Activated effector memory CD4-positive, alpha-beta T cell treated with anti-CD3 and anti-CD28 coated beads, Interleukin-2, amount 50 U/mL, for 16 hours (primary cell): ENCODE measurements around the gene CKB.
A peak's percentile ranks its signal among the peaks of the same experiment; 100 is the strongest.

Experiments
- DNase-seq: peaks from one replicate; pipeline ENCODE4 v3.0.0-alpha.2; 2020

CKB gene

DNA sequence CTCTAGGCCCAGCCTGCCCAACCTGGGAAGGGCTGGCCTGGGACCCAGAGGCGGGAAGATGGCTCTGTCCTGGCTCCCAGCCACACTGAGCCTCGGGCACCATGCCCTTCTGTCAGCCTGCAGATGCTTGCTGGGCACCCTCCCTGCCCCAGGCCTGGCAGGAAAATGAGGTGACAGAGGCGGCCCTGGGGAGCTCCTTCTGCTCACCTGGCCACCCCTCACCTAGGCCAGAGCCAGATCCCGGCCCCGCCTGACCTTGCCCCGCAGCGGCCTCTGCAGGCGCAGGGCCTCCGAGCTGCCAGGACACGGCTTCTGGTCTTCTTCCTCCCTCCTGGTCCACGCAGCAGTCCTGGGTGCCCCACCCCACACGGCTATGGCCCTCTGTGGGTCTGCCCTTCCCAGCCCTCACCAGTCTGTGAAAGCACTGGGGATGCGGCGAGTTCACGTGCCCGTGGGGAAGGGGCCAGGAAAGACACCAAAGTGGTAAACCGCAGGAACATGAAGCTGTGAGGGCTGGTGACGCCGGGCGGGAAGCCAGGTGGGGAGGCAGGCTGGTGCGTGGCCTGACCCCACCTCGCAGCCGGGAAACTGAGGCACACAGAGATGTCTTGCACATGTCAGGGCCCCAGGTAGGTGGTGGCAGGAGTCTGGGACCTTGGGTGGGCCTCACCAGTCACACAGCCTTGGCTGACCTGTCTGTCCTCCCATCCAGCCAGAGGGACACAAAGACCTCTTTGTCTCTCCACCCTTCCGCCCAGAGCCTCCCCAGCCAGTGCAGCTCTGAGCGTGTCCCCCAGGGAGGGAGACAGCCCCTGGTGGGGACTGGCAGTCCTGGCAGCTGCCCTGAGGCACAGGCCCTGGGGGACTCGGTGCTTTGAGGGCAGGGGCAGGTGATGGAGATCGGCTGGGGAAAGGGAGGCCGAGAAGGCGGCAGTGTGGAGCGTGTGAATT, 27.0 kb upstream of the CKB start:
- DNase-seq: no peak

DNA sequence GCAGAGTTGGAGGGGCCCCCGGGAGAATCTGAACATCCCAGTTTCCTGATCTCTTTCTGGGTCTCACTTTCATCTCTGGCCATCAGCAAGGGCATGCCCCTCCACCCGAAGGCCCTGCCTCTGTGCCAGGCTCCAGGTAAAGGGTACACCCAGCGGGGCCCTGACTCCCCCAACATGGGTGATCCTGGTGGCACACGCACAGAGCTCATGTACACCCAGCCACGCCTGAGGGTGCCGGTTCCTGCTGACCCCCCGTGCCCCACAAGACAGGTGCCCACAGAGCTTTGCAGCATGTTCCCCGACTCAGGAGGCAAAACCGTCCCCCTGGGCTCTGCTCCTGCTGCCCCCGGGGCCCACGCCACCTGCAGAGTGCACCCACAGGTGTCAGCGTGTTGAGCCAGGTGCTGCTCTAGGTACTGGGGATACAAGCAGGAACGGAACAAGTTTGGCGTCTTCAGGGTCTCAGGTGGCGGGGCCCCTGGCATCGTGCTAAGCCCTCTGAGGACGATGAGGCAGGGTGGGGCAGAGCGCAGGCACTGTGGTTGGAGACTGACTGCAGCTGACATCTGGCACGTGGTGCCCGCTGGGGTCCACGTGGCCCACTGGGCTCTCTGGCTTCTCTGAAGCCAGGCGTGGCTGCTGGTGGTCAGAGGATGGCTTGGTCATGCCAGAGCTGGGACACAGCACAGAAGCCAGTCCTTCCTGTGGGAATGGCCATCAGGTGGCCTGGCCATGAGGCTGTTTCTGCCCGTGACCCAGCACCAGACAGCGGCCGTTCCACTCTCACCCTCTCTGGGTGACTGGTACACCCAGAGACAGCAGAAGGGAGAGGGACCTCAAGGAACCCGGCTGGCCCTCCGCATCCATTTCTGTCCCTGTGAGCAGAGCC, 26.1 kb upstream of the CKB start:
- no peak for DNase-seq

DNA sequence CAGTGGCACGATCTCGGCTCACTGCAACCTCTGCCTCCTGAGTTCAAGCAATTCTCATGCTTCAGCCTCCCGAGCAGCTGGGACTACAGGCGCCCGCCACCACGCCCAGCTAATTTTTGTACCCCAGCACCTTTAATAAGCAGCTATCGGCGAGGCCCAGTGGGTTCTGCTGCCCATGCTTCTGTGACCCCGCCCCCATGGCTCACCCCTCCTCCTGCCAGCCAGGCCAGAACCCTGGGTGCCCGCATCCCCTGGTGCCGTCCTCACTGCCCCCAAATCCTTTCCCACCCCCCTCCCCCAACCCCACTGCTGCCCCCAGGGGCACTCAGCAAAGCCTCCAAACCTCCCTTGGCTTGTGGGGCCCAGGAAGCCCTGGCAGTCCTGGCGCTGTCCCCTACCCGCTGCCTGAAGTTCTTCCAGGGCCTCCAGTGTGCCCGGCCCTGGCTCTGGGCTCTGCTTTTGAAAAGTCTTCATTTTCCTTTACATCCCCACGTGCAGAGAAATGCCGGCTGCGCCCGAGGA, 25.4 kb upstream of the CKB start:
- no peak for DNase-seq

DNA sequence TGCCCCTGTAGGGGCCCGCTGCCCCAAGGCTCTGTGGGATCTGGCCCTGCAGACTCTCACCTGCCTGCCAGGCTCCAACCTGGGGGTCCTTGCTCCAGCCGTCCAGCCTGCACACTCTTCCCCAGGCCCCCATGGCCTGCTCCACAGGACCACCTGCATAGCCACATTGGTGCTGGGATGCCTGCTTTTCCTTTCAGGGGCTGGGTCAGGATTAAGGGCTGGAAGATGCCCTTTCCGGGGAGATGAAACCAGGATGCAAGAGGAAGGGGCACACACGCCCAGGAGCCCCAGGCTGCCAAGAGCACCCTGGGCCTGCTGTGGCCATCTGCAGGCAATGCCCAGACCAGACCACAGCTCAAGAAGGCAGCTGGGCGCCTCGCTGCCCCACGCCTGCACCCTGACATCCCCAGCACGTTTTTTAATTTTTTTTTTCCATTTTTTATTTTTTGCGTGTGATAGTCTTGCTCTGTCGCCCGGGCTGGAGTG, 24.9 kb upstream of the CKB start:
- no peak for DNase-seq

DNA sequence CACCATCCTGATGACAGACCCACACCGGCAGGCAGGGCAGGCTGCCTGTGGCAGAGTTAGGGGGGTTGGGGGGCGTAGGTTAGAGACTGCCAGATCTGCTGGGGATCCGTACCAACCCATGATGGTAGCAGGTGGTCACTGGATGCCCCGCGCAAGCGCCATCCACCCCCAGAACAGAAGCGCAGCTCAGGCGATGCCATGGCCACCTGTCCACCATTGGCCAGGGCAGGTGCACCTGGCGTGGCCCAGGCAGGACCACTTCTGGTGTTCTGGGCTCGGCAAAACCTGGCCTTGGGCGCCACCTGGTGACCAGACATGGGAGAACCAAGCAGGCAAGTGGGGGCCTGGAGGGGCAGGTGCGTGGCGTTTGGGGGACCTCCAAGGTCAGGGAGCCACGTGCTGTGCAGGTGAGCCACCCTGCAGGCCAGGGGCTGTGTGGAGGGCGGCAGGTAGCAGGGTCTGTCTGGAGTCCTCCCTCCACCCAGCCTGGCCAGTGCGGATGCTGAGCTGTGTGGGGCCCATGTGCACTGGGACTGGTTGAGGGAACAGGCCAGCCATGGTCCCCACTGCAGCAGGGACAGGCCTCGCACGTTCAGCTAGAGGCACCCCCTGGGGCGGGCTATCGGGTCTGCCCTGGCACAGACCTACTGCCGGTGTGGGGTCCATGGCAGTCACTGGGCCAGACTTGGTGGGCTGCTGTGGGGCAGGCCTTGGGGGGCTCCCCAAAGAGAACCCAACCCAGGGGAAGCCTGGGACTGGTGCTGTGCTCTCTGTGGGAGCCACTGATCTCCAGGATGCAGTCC, 24.2 kb upstream of the CKB start:
- peak; percentile 92 for DNase-seq

DNA sequence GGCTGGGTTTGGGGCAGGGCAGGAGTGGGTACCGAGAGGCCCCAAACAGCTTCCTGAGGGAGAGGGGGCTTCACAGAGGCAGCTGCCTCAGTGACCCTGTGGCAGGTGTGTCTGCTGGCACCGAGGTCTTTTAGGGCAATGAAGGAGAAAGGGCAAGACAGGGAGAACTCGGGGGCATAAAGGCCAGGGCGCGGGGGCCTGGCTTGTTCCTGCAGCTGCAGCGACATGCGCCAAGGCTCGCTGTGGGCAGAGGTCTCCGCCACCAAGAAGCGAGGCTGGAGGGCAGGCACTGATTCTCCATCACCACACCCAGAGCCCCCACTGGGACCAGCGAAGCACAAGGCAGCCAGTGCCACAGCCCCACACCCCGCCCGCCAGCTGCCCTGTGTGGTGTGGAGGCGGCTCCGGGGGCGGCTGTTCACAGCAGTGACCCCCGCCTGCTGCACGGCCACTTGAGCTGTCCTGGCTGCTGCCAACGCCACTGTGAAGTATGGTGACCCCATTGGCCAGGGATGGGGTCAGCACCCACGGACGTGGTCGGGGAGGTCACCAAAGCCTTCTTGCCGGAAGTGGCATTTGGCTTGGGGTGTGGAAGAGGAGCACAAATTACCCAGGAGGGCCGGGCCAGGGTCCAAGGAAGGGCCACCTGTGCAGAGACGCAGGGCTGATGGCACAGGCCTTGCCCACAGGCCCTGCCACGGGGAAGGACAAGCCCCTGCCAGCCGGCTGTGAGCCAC, 23.5 kb upstream of the CKB start:
- no peak for DNase-seq

DNA sequence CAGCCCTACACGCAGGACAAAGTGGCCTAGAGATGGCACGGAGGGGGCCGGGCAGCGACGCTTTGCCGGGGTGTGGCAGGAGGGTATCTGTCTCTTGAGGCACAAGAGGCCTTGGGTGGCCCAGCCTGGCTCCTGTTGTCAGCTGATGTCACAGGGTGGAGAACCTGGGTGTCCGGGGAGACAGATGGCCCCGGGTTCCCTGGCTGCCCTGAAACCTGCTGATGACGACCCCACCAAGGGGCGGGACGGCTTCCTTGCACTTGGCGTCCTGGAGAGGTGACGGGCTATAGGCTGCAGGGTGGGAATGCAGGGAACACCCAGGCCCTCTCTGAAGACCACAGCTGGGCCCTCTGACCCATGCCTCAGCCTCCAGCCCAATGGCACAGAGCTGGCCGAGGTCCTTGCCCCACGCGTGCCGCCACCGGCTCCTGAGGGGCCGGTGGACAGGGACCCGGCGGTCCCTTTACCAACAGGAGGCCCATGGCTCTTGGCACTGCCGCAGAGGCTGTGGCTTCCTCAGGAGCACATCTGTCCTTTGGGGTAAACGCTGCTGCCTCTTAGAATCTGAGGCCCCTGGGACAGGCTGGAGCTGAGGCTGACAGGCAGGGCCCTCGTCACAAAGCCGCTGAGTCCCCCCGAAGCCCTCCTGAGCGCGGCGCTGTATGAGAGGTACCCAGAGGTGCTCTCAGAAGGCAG, 22.7 kb upstream of the CKB start:
- DNase-seq: no peak

DNA sequence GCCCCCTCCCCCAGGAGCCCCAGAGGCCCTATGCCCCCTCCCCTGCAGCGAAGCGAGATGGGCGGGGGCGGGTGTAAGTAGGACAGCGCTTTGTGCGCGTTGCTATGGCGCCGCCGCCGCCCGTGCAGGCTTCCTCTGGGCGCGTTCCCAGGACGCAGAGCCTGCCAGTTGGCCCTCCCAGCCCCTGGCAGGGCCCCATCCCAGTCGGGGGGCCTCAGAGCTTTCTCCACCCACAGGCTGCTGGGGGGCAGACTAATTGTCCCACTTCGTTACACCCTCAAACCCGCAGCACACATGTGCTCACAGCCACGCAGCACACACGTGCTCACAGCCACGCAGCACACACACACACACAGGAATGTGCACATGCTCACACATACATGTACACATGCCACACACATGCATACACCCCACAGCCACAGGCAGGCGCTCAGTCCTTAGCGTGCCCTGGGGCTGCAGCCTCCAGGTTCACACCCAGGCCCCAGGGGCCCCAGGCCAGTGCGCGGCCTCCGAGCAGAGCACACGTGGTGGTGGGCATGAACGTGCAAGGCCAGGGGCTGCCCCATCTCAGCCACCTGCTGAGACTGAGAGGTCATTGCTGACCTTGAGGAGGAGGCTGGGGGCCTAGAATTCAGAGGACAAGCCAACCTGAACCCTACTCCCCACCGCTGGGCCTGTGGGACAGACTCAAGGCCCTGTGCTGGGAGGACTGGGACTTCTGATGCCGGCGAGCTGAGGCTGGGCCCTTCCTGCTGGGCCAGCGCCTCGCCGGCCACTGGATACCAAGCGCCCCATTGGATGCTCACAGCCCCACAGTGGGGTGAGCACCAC, 22.0 kb upstream of the CKB start:
- DNase-seq: no peak

DNA sequence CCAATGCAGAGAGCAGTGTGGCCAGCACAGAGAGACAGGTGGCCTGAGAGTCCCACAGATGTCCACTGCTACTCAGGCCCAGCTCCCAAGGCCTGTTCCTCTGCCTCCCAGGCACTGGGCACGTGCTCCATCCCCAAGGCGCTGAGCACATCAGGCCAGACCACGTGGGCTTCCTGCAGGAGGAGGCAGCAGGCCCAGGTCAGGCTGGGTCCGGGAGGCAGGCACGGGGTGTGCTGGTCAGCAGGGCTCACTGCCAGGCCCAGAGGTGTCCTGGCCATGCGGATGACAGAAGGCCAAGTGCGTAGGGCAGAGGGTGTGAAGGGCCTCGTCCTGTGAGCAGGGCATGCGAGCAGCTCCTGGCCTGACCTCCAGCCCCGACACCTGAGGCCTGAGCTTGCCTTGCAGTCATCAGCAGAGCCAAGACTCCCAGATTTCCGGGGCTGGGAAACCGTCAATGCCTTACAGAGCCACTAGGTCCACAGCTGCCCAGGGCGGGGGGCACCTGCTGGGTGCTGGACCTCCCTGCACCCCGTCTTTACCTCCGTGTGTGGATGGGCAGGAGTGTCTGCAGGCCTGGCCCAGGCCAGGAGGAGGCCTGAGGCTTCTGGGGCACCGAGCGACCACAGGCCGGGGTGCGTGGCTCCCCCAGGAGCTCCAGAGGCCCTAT, 21.2 kb upstream of the CKB start:
- DNase-seq: no peak

DNA sequence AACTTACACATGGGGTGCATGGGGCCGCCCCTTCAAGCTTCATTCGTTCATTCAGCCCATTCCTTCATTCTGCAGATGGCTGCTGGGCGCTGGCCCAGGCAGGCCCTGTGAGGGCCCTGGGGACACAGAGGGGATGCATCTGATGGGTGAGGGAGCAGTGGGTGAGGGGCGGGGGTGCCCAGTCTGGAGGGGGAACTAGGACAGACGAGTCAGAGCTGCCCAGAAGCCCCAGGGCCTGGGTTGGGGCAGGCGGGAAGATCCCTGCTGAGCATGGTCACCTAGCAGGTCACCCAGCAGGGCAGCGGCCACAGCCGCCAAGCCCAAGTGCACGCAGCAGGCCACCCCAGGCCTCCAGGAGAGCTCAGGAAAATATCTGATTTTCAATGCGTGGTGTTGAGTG, 20.5 kb upstream of the CKB start:
- DNase-seq: no peak

DNA sequence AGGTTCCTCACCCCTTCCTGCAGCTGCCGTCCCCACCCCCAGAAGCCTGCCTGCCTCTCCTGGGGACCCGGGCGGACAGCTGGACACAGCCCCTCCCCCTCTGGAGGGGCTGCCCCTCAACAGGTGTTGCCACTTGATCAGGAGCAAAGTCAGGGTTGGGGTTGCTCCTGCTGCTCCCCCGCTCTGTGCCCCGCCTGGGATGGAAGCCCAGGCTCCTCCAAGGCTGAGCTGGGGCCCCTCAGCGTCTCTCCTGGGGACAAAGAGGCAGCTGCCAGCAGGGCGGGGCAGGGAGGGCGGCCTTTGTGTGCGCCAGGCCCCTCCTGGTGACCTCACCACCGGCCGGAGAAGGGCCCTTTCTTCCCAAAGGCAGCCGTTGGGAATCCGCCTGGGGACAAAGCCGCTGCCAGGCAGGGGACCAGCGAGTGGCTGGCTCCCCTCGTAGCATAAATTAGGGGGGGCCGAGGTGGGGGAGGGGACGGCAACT, 20.0 kb upstream of the CKB start:
- no peak for DNase-seq

DNA sequence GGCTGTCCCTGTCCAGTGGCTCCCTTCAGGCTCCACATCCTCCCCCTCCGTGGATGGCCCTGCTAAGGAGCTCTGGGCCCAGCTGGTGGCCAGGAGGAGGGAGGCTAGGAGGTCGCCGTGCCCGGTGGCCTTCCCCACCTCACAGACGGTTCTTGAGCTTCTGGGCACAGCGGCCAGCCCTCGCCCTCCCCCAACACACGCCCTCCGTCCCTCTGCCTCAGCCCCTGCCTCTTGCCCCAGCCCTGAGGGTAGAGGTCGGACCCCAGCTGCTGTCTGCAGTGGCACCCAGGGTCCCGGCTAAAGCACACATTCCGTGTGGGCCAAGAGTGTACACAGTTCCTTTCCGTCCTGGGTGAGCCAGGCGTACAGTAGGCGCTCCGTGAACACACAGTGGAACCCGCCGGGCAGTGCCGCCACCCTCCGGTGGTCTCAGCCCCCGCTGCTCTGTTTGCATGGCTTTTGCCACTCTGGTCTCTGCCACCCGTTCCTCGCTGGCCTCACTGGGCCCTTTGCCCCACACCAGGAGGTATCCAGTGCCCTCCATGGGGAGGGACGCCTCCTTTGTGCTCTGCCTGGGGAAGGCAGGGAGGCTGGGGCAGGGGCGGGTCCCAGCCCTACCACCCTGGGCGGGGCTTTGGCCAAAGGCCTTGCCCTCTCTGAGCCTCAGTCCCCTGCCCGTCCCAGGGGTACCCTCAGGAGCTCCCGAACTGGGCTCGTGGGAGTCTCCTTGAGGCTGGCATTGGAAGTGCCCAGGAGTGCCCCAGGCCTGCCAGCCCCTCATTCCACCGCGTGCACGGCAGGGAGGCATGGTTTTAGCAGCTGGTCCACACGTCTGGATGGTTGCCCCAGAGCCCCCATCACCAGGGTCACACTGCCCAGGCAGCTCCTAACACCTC, 19.3 kb upstream of the CKB start:
- no peak for DNase-seq

DNA sequence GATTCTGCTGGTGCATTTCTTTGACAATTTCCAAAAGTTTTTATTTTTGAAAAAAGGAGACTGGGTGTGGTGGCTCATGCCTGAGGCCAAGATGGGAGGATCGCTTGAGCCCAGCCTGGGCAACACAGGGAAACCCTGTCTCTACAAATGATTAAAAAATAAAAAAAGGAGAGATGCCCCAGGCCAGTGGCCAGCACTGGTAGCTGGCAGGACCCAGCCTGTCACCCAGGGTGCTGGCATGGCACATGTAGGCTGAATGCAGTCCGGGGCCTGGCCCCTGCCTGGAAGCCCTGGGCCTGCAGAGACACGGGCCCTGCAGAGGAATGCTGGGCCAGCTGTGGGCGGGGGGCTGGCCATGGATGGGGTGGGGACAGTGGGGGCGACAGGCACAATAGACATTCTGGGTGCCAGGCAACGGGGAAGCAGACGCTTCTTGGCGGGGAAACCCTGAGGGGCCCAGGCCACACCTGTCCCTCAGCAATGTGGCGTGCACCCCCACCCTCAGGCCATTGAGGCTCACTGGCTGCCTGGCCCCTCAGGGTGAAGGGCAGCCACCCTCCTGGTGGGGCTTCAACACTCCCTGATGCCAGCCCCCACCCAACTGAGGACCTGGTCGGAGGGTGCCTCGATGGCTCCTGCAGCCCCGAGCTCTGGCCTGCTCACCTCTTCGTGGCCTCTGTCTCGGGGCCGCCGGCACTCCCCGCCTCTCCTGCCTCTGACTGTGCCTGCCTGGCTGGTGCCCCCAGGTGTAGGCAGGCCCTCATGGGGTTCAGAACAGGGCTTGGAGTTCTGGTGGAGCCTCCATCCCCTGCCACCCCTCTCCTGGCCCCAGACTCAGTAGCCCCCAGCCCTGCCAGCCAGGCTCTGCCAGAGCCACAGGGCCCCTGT, 18.4 kb upstream of the CKB start:
- no peak for DNase-seq

DNA sequence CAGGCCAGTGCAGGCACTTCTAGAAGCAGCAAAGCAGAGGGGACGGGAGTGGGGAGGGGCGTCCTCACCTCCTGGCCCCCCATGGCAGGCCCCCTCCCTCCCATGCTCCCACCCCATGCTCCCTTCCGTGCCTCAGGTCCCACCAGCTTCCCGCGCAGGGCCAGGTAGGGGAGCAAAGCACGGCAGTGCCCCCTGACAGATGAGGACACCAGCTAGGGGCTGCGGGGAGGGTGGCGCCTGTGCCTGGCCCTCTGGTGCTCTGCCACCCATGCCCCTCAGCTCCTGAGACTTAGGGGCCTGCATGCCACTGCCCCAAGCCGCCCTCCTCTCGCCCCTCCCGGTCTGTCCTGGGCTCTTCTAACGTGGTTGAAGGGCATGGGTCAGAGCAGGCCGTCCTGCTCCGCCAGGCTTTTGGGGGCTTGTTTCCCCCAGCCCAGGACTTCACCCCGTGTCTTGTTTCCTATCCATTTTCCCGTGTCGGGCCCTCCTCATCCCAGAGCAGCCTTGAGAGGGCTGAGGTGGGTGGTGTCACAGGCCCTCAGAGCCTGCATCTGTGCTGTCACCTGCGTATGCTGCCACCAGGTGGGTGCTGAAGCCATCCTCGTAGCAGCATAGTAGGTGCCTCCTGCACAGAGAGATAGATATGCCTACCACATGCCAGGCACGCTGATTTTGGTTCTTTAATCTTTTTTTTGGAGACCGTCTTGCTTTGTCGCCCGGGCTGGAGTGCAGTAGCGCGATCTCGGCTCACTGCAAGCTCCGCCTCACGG, 16.6 kb upstream of the CKB start:
- DNase-seq: no peak

DNA sequence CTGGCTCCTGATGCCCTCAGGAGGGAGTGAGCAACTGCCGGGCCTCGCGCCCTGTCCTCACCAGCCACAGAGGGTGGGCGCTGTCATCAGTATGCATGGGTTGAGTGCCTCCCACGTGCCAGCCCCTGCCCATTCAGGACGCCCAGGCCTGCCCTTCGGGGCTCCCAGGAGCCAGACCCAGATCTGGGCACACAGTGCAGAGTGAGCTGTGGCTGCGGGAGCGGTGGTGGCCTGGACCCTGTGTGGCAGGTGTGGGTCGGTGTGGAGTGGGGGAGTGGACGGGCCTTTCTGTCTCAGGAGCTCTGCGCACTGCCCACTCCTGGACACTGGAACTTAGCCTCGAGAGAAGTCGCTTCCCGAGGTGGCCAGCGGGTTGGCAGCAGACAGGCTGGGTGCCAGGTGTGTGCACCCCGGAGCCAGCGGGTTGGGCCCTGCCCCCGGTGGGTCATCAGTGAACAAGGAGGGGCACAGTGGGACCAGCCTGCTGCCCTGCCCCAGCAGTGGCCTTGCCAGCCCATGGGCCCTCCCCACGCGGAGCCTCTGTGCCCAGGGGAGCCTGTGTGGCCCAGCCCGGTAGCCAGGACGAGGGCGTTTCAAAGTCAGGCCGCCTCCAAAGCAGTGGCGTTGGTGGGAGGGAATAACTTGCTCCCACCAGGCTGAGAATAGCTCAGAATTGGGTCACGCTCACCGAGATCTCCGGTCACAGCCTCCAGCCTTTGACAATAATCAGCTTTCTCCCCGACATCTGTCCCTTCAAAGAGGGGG, 15.8 kb upstream of the CKB start:
- no peak for DNase-seq
